Fibroblast of skin of abdomen (primary cell): ENCODE results near the gene BRSK2.
"Not testable (repeated sequence)": the region's sequence is repeated elsewhere in the genome, so short reads cannot be mapped to it uniquely, and the experiment has no call there.

ENCODE experiments used
- DNase-seq: peaks from one replicate; pipeline ENCODE4 v3.0.0-alpha.2; 2013

BRSK2 gene

DNA sequence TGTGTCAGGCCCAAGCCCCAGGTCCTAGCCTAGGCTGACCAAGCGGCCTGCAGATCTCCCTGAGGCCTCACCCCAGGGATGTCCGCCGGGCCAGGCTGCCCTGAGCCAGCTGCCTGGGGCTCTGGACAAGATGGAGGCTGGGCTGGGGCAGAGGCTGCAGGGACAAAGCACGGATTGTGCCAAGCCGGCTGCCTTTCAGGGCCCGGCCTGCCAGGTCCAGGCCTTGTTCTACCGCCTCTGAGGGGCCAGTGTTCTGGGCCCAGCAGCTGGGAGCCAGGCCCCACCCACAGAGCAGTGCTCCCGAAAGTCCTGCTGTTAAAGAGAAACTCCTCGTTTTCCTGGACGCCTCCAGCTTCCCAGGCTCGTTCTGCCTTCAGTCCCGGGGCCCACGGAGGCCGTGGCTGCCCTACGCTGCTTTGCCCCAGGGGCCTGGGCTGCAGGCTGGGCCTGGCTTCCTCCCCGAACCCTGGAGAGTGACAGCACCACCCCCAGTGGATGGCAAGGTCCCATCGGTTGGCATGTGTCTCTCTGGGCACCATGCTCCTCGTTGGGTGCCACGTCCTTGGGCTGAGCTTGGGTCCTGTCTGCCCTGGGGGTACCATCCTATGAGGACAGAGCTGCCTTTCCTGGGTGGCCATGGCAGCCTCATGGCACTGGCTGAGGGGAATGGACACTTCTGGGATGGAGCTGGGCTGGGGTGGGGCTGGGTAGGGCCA, 7.6 kb downstream of the BRSK2 start:
- DNase-seq, result no peak

DNA sequence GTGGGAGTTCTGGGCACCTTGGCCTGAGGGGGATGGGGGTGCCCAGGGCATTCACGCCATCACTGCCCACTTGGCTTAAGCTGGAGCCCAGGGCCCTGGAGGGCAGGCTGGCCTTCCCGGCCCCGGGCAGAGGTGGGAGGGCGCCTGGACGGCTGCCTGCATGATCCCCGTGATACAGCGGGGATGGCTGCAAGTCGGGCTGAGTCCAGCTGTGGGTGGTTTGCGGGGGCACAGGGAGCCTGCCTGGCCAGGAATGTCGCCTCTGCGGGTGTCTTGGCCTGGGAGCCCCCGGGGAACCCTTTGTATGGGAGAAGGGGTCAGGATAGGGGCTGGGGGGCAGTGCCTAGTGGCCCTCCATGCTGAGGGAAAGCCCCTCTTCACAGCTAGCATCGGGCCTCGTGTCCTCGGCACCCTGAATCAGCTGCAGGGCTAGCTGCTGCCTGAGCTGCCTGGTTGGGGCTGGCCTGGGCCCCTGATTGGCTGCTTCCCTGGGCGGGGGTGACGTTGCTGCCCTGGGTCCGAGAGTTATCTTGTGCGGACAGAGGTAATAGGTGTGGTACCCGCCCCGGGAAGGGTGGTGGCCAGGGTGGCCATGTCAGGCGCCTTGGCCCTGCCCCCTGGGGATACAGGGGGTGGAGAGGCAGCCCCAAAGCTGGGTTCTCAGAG, 8.3 kb downstream of the BRSK2 start:
- no peak for DNase-seq

DNA sequence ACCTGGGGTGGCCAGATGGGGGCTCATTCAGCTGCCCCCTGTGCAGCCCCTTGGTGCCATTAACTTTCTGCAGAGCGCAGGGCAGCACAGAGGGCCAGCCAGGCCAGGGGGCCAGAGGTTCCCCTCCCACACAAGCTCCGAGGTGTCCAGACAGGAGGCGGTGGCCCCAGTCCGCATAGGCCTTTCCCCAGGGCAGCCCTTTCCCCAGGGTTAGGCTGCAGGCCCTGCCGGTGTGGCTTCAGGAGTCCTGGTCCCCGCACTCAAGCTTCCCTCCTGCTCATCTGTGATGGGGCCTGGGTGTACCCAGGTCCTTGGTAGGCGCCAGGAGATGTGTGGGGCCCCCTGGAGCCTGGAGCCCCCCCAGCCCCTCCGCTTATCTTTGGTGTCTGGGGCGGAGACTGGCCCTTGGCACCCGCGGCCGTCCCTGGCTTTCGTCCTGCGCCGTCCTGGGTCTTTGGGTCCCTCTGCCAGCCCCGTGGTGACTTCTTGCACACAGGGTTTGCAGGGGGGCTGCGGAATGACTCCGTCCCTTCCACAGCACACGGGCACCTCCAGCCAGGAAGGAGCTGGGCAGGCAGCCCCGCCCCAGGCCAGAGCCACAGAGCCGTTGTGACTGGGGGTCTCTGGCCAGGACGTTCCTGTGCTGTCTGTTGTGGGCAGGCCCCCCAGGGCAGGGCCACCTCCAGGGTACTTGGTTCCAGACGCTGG, 8.9 kb downstream of the BRSK2 start:
- no peak for DNase-seq

DNA sequence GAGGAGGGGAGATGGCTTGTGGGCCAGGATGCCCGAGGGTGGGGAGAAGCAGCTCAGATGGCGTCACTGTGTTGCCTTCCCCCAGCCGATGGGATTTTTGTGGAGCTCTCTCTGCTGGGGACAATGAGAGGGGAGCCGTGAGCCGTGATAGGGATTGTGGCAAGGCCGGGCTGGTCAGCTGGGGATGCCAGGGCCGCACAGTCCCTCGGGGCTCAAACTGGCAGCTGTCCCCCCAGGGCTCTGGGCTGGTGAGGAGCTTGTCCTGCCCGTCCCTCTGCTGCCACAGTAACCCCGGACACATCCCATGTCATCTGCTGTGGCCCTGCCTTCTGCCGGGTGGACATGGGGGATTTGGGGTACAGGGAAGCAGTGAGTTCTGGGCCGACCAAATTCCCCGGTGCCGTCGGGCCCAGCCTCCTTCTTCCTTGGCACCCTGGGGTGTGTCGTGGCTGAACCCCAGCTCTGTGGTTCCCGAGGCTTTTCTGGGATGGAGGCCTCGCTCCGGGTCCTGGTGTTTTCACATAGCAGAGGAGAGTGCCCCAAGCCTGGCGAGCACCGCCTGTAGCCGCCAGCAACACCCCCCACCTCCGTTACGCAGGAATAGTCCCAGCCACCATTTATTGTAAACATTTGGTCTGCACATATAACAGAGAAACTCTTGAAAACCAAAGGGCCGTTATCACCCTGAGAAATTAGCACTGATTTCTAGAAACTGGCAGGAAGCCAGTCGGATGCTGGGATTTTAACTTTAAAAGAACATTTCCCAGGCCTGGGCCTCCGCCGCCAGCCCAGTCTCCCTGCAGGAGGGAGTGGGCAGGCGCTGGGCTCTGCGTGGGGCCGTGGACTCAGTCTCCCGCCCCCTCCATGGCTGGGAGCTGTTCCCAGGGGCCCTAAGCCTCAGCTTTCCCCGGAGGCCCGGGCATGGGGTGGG, 9.9 kb downstream of the BRSK2 start:
- no peak for DNase-seq

DNA sequence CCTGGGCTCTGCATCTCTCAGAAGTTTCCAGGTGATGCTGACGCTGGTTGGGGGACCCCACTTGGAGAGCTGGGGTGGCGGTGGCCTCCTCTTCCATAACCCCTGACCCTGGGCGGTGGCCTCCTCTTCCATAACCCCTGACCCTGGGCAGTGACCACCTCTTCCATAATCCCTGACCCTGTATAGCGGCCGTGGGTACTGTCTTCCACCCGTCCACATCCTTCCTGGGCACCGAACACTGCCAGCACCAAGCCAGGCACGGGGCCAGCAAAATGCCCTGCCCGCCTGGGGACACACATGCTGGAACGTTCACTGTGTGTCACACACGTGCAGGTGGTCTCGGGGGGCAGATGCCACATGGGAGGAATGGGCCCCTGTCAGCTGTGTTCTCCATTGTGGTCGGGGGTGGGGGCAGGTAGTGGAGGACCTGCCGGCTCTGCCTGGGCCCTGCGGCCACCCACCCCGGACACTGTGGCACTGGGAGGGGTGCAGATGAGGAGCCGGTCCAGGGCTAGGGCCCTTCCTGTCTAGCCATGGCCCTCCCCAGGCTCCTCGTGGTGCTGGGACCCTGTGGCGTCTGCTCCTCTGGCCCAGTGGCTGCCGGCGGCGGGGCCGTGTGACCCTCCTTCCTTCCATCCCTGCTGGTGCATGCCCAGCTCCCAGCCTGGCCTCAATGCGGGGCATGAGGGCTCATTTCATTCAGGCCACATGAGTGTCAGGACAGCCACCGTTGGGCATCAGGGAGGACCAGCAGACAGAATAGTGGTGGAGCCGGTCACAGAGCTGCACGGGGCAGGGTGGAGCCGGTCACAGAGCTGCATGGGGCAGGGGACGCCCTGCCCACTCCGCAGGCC, 10.8 kb downstream of the BRSK2 start:
- no peak for DNase-seq

- no peak for DNase-seq
Measured at GRCh38 chr11:1401171-1401445, 11.4 kb downstream of the BRSK2 start.

DNA sequence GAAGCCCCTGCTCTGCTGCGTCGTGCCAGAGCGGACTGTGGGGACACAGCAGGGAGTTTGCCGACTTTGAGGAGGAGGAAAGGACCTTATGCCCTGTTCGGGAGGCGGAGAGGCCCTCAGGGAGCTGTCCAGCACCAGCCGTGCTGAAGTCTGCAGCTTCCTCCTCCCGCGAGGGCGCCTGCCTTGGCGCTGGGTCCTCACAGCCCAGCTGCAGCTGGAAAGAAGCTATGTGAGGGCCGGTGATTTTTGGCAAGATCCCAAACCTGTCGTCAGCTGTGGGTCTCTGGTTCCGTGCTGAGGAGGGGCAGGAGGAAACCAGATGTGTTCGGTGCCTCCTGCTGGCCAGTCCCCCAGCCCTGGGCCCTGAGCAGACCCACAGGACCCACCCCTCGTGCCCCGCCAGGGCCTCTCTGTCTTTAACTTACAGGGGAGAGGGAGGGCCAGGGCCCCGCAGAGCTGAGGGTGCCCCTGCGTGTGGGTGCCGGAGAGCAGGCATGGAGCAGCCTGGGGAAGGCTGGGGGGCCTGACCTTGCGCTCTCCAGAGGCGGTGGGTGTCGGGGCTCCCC, 12.0 kb downstream of the BRSK2 start:
- DNase-seq, result peak; percentile 43

GRCh38 chr11:1402355-1403077, 12.8 kb downstream of the BRSK2 start:
- no peak for DNase-seq

DNA sequence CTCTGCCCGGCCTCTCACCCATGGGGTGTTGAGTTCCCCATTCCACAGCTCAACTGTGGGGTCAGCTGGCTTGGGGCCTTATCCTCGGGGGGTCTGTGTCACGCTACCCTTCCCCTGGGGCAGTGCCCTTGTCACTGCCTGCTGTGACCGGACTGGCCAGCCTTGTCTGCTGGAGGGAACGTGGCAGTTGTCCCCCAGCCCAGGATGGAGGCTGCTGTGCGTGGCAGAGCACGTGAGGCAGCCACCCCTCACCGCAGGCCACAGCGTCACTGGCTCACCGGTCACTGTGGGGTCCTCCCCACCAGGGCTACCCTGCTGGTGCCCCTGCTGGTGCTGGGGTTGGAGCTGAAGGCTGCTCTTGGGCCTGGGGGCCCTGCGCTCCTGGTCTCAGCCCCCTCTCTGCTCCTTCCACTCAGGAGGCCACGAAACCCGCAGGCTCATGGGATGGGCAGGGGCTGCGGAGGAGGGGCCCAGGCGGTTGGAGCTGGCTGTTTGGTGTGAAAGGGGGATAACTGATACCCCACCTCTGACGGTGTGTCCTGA, 13.4 kb downstream of the BRSK2 start:
- DNase-seq, result no peak

GRCh38 chr11:1403721-1404460, 14.2 kb downstream of the BRSK2 start:
- no peak for DNase-seq

DNA sequence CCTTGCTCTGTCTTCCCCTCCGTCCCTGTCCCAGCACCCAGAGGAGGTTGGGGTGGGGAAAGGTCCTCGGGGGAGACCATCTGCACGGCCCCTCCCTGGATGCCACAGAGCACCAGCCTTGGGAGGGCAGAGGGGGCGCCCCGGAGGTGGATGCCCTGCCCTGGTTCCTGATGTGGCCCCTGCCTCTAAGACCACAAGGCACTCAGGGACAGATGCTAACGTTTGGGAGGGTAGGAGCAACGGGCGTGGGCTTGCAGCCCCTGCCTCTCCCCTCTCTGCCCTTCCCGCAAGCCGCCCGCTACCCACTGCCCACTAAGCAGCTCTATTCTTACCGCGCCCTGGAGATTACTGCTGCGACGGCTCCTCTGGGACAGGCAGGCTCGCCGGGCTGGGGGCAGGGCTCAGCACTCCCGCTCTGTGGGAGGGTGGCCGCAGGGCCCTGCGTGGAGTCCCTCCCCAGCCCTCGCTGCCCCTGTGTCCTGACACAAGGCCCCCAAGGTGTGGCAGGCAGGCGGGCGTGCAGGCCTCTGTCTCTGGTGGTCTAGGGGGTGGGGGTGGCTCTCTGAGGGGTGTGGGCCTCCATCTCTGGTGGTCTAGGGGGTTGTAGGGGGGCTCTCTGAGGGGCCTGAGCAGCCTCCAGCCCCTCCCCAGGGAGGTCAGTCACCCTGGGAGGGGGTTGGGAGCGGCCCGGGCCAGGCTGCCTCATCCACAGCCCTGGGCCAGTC, 14.9 kb downstream of the BRSK2 start:
- DNase-seq, result no peak

GRCh38 chr11:1405186-1406020, 15.7 kb downstream of the BRSK2 start:
- DNase-seq, result no peak

GRCh38 chr11:1406571-1407485, 17.1 kb downstream of the BRSK2 start:
- no peak for DNase-seq

- no peak for DNase-seq
Measured at GRCh38 chr11:1407668-1408067, 17.9 kb downstream of the BRSK2 start.

- no peak for DNase-seq
Measured at GRCh38 chr11:1408346-1408745, 18.6 kb downstream of the BRSK2 start.

GRCh38 chr11:1409108-1409851, 19.5 kb downstream of the BRSK2 start:
- DNase-seq, result no peak

- not testable (repeated sequence) for DNase-seq
Measured at GRCh38 chr11:1409852-1410125, 20.1 kb downstream of the BRSK2 start.
